K562 (cell line): Measurements from ENCODE around the gene CCDC88C. TPM values are rescaled to one million over a fixed set of nuclear protein-coding genes. Genes with fewer than 3 reads are reported as not detected.

ENCODE experiments used
- FOSL1 ChIP-seq: fragments of 200-800 bp; sonication (Bioruptor generic); conservative IDR thresholded peaks from 2 replicates; pipeline ENCODE4 v1.6.1; 2016; ENCODE audit warnings: missing genetic modification characterization, missing compliant biosample characterization
- NCOA4 ChIP-seq: fragments of 450-650 bp; IDR thresholded peaks from 2 replicates; pipeline ENCODE4 v1.6.1; 2018; ENCODE audit warnings: mild to moderate bottlenecking; ENCODE audit not compliant: partially characterized antibody
- NFIC ChIP-seq: fragments of 450-650 bp; IDR thresholded peaks from 2 replicates; pipeline ENCODE4 v1.6.1; 2017; ENCODE audit warnings: mild to moderate bottlenecking, inconsistent platforms
- ZNF318 ChIP-seq, 2 experiments: fragments of 450-650 bp; IDR thresholded peaks; 2 replicates each; pipeline ENCODE4 v1.6.1; 2016; ENCODE audit warnings: mild to moderate bottlenecking in 2 of 2, borderline replicate concordance in 1 of 2, low read depth in 1 of 2, moderate library complexity in 1 of 2
- polyA plus RNA-seq, 8 experiments: library from polyadenylated mRNA; depleted of rRNA in 4 of 8; stranded (reverse) in 5 of 8; unstranded in 3 of 8; fragments of >200 nt; fragmentation: Nextera tagmentation in 2 of 8; fragmentation: Illumina TruSeq in 1 of 8; extraction: Ambion mirVana in 2 of 8; extraction: Trizol in 1 of 8; gene quantifications; 2 replicates each; pipeline versions ENCODE4 v1.2.1 to v1.2.3, GENCODE V29; 2011 to 2014; ENCODE audit warnings: inconsistent platforms in 1 of 8, missing spikeins in 1 of 8
- total RNA-seq, 7 experiments: library from RNA; depleted of rRNA in 6 of 7; stranded (reverse); fragments of >200 nt in 6 of 7; fragmentation: Illumina TruSeq in 2 of 7; extraction: Trizol in 2 of 7; gene quantifications; 2 replicates each; pipeline versions ENCODE4 v1.2.1 to v1.2.3, GENCODE V29; 2011 to 2021; ENCODE audit warnings: low replicate concordance in 1 of 7

CCDC88C gene
- total and polyA plus RNA-seq, 9 of the 15 experiments (the other 6 are each of a cell fraction or from before 2014, with no cell fraction given), result 0.62 to 22.5 (median 10.7) TPM

GRCh38 chr14:91332986-91333649 lies 84.5 kb downstream of the CCDC88C start (continued):
- TF ChIP-seq ZNF318 (IDR thresholded peaks at IDR 0.05; ENCODE audit: borderline replicate concordance in 1 of 2, low read depth in 1 of 2) (no peak), NFIC (no peak), NCOA4 (no peak), FOSL1 (tag) (no peak)
